Trophoblast cell (in vitro differentiated cells and primary cell): ENCODE results near the gene PGBD5.

ENCODE experiments used
- DNase-seq, 2 donors: peaks; one replicate each; pipeline ENCODE4 v3.0.0-alpha.2; 2016
- H2AFZ ChIP-seq: 2 replicates; pipeline ENCODE4 v1.6.1; 2013; ENCODE audit warnings: low read length, moderate library complexity, mild to moderate bottlenecking; ENCODE audit not compliant: insufficient read depth, poor library complexity
- H2AK5ac ChIP-seq: 2 replicates; pipeline ENCODE4 v1.6.1; 2013; ENCODE audit warnings: mild to moderate bottlenecking, low read length
- H2BK120ac ChIP-seq: 2 replicates; pipeline ENCODE4 v1.6.1; 2013; ENCODE audit warnings: low read length, mild to moderate bottlenecking, moderate library complexity; ENCODE audit not compliant: insufficient read depth, poor library complexity
- H2BK12ac ChIP-seq: 2 replicates; pipeline ENCODE4 v1.6.1; 2013; ENCODE audit warnings: mild to moderate bottlenecking, low read length, moderate library complexity
- H2BK5ac ChIP-seq: 2 replicates; pipeline ENCODE4 v1.6.1; 2013; ENCODE audit warnings: low read length, low read depth, moderate library complexity, mild to moderate bottlenecking; ENCODE audit not compliant: poor library complexity
- H3K14ac ChIP-seq: 2 replicates; pipeline ENCODE4 v1.6.1; 2013; ENCODE audit warnings: mild to moderate bottlenecking, low read length
- H3K18ac ChIP-seq: 2 replicates; pipeline ENCODE4 v1.6.1; 2013; ENCODE audit warnings: mild to moderate bottlenecking, low read length
- H3K23ac ChIP-seq: 2 replicates; pipeline ENCODE4 v1.6.1; 2013; ENCODE audit warnings: low read length
- H3K27ac ChIP-seq: 2 replicates; pipeline ENCODE4 v1.5.1; 2013; ENCODE audit warnings: low read depth, mild to moderate bottlenecking, inconsistent platforms, low read length, moderate library complexity
- H3K27me3 ChIP-seq: 2 replicates; pipeline ENCODE4 v1.6.1; 2013; ENCODE audit warnings: inconsistent platforms, mild to moderate bottlenecking, low read length, moderate library complexity; ENCODE audit not compliant: insufficient read depth
- H3K36me3 ChIP-seq, 2 experiments: 1 replicate in 1 of 2; 2 replicates in 1 of 2; pipeline ENCODE4 v1.6.1; 2013; ENCODE audit warnings: low read length in 2 of 2, mild to moderate bottlenecking in 2 of 2, moderate library complexity in 1 of 2; ENCODE audit not compliant: insufficient read depth in 2 of 2, control insufficient read depth in 1 of 2
- H3K4ac ChIP-seq: 2 replicates; pipeline ENCODE4 v1.6.1; 2013; ENCODE audit warnings: low read depth, mild to moderate bottlenecking, low read length, moderate library complexity
- H3K4me1 ChIP-seq, 2 experiments: 1 replicate in 1 of 2; 2 replicates in 1 of 2; pipeline ENCODE4 v1.6.1; 2013; ENCODE audit warnings: low read length in 2 of 2, mild to moderate bottlenecking in 2 of 2, moderate library complexity in 1 of 2; ENCODE audit not compliant: insufficient read depth in 2 of 2, control insufficient read depth in 1 of 2
- H3K4me2 ChIP-seq: 2 replicates; pipeline ENCODE4 v1.6.1; 2013; ENCODE audit warnings: inconsistent platforms, mild to moderate bottlenecking, low read length, moderate library complexity
- H3K4me3 ChIP-seq: 2 replicates; pipeline ENCODE4 v1.5.1; 2013; ENCODE audit warnings: mild to moderate bottlenecking, low read depth, low read length, inconsistent platforms
- H3K79me1 ChIP-seq: one replicate; pipeline ENCODE4 v1.6.1; 2013; ENCODE audit warnings: low read length
- H3K79me2 ChIP-seq: 2 replicates; pipeline ENCODE4 v1.6.1; 2013; ENCODE audit warnings: low read length, mild to moderate bottlenecking; ENCODE audit not compliant: control insufficient read depth, insufficient read depth, poor library complexity
- H3K9ac ChIP-seq: 2 replicates; pipeline ENCODE4 v1.6.1; 2013; ENCODE audit warnings: mild to moderate bottlenecking, low read length
- H3K9me3 ChIP-seq: 2 replicates; pipeline ENCODE4 v1.6.1; 2013; ENCODE audit warnings: low read depth, mild to moderate bottlenecking, control low read depth, inconsistent platforms, low read length; ENCODE audit not compliant: insufficient read depth
- H4K12ac ChIP-seq: 2 replicates; pipeline ENCODE4 v1.6.1; 2013; ENCODE audit warnings: low read depth, mild to moderate bottlenecking, low read length, moderate library complexity
- H4K8ac ChIP-seq: 2 replicates; pipeline ENCODE4 v1.6.1; 2013; ENCODE audit warnings: low read depth, mild to moderate bottlenecking, low read length, moderate library complexity
- H4K91ac ChIP-seq: one replicate; pipeline ENCODE4 v1.6.1; 2013; ENCODE audit warnings: low read depth, mild to moderate bottlenecking, low read length, moderate library complexity
- WGBS: extraction: QIAGEN DNeasy Blood & Tissue Kit; methylation state at CpG from one replicate; pipeline ENCODE4 v1.1.7; 2013; ENCODE audit warnings: missing lambda C conversion rate; ENCODE audit not compliant: insufficient read length, insufficient coverage; ENCODE audit errors: extremely low coverage; 5-methylcytosine and 5-hydroxymethylcytosine counted together

Gene PGBD5

DNA sequence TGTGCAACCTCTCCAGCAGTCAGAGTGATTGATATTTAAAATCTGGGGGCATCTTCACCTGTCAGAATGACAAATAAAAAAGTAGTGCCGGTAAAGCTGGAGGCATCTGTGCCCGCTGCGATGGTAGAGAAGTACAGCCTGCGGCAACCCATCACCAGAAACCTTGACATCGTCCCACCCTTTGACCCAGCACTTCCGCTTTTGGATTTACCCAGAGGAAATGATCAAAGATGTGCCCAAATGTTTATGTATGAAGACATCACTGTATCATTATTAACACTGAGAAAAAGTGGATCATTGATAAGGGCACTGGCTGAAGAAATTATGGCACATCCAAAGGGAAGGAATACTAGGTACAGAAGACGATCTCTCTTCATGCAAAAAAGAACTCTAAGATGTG, 96.0 kb downstream of the PGBD5 start:
- Histone ChIP-seq H3K14ac (no peak overlapping the region), H3K4me1 (no peaks in the 10 kb centered on the region), H3K79me2 (no peaks in the 10 kb centered on the region), H3K27ac (no peak overlapping the region), H2BK120ac (no peak overlapping the region), H3K4me3 (no peak overlapping the region), H4K12ac (no peak overlapping the region), H3K4me2 (no peak overlapping the region), H3K9me3 (peaks cover 2% of the 10 kb centered on the region), H3K36me3 (no peaks in the 10 kb centered on the region), H3K79me1 (no peaks in the 10 kb centered on the region), H3K27me3 (no peaks in the 10 kb centered on the region), H2AK5ac (no peak overlapping the region), H3K23ac (no peak overlapping the region), H3K4ac (no peak overlapping the region), H3K9ac (no peak overlapping the region), H2BK5ac (no peak overlapping the region), H4K8ac (no peak overlapping the region), H4K91ac (no peak overlapping the region), H2BK12ac (no peak overlapping the region), H3K18ac (no peak overlapping the region), H2AFZ (no peak overlapping the region)
- no peak for DNase-seq
- WGBS, result no CpG with 5 or more reads among the region's 7 CpGs

DNA sequence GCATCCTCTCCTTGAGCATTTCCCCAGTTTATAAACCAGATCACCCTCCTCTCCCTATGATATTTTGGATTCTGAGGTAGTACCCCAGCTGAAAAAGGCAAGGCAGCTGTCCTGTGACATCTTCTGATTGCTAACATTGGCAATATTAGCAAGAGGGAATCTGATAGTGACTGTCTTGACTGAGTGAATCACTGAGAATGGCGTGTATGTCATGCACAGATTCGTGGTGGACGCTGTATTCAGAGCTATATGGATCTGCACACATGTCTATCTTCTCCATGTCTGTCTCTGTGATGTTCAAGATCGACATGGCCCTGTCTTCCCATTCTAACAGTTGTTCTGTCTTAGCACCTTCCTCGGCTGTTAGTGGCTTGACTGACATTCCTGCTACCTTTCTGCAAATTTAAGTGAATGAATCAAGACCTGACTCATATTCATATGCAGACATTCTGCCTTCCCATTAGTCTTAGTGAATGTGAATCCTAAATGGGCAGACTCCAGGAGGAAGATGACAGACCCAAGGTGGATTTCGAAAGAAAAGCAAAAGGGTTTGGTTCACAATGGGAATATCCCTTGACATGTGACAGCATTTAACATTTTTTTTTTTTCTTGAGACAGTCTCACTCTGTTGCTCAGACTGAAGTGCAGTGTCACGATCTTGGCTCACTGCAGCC, 97.7 kb downstream of the PGBD5 start:
- Histone ChIP-seq H3K27ac (no peak overlapping the region), H3K27me3 (no peaks in the 10 kb centered on the region), H2AK5ac (no peak overlapping the region), H3K4me2 (no peak overlapping the region), H2BK120ac (no peak overlapping the region), H2BK12ac (no peak overlapping the region), H3K4ac (no peak overlapping the region), H3K4me1 (no peaks in the 10 kb centered on the region), H2AFZ (no peak overlapping the region), H3K18ac (no peak overlapping the region), H4K8ac (no peak overlapping the region), H2BK5ac (no peak overlapping the region), H3K14ac (no peak overlapping the region), H3K9me3 (peaks cover 2% of the 10 kb centered on the region), H4K12ac (no peak overlapping the region), H3K79me2 (no peaks in the 10 kb centered on the region), H3K9ac (no peak overlapping the region), H3K4me3 (no peak overlapping the region), H3K23ac (no peak overlapping the region), H4K91ac (no peak overlapping the region), H3K79me1 (no peaks in the 10 kb centered on the region), H3K36me3 (no peaks in the 10 kb centered on the region)
- WGBS, result no CpG with 5 or more reads among the region's 7 CpGs
- DNase-seq, result no peak

DNA sequence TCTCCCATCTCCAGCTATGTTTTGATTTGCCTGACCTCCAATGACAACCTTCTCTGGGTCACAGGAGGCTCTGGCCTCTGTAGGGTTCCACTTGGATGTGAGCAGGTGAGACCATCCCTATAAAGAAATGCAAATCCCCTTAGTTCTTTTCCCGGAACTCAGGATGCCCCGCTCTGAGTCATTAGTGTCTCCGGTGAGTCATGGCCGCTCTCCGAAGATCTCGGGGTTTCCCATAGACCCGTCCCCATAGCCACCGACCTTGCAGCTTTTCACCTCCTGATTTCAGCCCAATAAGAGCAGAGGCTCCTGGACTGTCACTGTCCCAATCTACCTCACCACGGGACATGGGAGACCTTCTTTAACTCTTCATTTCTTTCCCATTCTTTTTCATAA, 98.2 kb downstream of the PGBD5 start:
- Histone ChIP-seq H3K9ac (no peak overlapping the region), H3K27ac (no peak overlapping the region), H2AFZ (no peak overlapping the region), H4K12ac (no peak overlapping the region), H3K79me2 (no peaks in the 10 kb centered on the region), H3K79me1 (no peaks in the 10 kb centered on the region), H3K14ac (no peak overlapping the region), H3K27me3 (no peaks in the 10 kb centered on the region), H3K9me3 (peaks cover 2% of the 10 kb centered on the region), H2BK5ac (no peak overlapping the region), H2BK120ac (no peak overlapping the region), H3K23ac (no peak overlapping the region), H2BK12ac (no peak overlapping the region), H4K91ac (no peak overlapping the region), H3K18ac (no peak overlapping the region), H3K4me3 (no peak overlapping the region), H3K4me2 (no peak overlapping the region), H2AK5ac (no peak overlapping the region), H3K36me3 (no peaks in the 10 kb centered on the region), H3K4ac (no peak overlapping the region), H4K8ac (no peak overlapping the region), H3K4me1 (no peaks in the 10 kb centered on the region)
- no CpG with 5 or more reads among the region's 9 CpGs for WGBS
- no peak for DNase-seq

DNA sequence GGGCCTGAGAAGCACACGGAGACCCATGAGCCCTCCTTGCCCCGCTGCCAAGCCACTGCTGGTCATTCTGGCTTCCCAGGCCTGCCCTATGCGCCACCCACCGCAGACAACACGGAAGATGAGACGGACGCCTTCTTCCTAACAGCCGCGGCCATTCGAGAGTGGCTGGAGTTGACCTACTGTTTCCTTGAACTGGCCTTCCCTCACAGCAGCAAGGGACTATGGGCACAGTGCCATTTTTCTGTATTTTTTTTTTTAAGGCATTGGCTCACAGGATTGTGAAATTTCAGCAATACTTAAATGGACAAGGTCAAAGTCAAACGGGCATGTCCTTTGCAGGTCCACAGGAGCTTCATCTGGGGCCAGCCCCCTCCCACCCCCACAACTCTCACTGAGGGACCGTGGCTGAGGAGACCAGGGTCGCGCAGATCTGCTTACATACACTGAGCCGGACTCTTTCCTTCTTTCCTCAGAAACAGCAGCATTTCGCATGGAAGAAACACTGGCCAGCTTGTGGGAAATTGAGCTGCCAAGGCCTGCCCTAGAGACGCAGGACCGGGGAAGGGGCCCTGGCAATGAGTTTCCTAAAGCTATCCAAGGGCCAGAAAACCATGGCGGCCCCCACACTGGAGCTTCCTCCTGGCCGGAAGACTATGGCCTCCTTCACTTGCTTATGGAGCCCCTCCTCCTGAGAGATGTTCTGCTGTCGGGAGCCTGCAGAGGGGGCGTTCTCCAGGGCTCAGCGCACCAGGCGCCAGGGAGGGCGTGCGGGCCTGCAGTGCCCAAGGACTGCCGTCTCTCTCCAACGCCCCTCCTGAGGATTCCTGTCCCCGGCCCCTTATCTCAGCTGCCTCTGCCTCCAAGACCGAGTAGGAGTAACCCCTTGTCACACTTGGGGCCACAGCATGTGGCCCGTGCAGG, 98.9 kb downstream of the PGBD5 start:
- Histone ChIP-seq H3K4me1 (no peaks in the 10 kb centered on the region), H3K36me3 (no peaks in the 10 kb centered on the region), H3K27ac (no peak overlapping the region), H3K14ac (no peak overlapping the region), H3K23ac (no peak overlapping the region), H3K79me2 (no peaks in the 10 kb centered on the region), H4K12ac (no peak overlapping the region), H3K4me2 (no peak overlapping the region), H2BK5ac (no peak overlapping the region), H4K91ac (no peak overlapping the region), H3K18ac (no peak overlapping the region), H2BK120ac (no peak overlapping the region), H3K4me3 (no peak overlapping the region), H3K4ac (no peak overlapping the region), H3K79me1 (no peaks in the 10 kb centered on the region), H3K9ac (no peak overlapping the region), H4K8ac (no peak overlapping the region), H2BK12ac (no peak overlapping the region), H3K9me3 (peaks cover 2% of the 10 kb centered on the region), H3K27me3 (no peaks in the 10 kb centered on the region), H2AK5ac (no peak overlapping the region), H2AFZ (no peak overlapping the region)
- WGBS, result no CpG with 5 or more reads among the region's 31 CpGs
- DNase-seq, result no peak
